GM21526 (cell line): ENCODE measurements around the gene VWF.

Experiments used
- ATAC-seq: cut with Tn5 transposase; IDR thresholded peaks from one replicate; pipeline ENCODE4 v1.9.1; 2021; ENCODE audit warnings: moderate library complexity; ENCODE audit not compliant: unreplicated experiment, low FRiP score

VWF gene

GRCh38 chr12:5923751-5924150, 200.7 kb downstream of the VWF start:
- no peak for ATAC-seq

DNA sequence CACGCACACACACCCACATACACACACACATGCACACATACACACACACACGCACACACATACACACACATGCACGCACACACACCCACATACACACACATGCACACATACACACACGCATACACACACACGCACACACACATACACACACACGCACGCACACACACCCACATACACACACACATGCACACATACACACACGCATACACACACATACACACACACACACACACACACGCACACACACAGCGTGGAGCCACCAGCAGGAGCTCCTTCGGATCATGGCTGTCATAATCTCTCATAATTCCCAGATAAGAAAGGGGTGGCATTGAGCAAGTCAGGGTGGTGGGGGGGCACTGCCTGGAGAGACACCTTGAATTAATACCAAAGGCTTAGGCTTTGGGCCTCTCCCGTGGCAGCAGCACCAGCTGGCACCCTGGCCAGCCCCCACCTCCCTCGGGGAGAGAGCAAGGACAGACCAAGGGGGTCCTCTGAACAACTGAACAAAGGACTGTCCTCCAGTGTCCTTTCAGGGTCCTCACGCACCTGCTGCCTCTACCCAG, 201.3 kb downstream of the VWF start:
- no peak for ATAC-seq

GRCh38 chr12:5921966-5922899, 202.2 kb downstream of the VWF start:
- ATAC-seq, result no peak

GRCh38 chr12:5921027-5921909, 203.2 kb downstream of the VWF start:
- no peak for ATAC-seq

GRCh38 chr12:5916785-5917290, 207.6 kb downstream of the VWF start:
- ATAC-seq, result no peak

DNA sequence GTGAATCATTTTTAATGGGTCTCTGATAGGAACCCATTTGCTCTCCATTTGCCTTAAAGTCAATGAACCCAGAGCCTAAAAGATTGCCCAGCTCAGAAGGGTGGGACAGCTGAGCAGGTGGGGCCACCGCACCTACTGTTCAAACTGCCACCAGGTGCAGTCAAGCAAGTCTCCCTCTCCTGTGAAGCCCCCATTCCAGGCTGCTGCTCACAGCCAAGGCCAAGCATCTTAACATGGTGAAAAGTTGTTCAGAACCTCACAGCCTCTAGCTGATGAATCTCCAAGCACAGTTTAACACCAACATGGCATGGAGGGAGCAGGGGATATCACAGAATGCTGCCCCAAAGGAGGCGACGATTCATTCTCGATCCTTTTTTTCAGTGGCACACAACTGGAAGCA, 209.0 kb downstream of the VWF start:
- ATAC-seq, result no peak

- ATAC-seq, result no peak
Observed at GRCh38 chr12:5914387-5915149, 209.9 kb downstream of the VWF start.

DNA sequence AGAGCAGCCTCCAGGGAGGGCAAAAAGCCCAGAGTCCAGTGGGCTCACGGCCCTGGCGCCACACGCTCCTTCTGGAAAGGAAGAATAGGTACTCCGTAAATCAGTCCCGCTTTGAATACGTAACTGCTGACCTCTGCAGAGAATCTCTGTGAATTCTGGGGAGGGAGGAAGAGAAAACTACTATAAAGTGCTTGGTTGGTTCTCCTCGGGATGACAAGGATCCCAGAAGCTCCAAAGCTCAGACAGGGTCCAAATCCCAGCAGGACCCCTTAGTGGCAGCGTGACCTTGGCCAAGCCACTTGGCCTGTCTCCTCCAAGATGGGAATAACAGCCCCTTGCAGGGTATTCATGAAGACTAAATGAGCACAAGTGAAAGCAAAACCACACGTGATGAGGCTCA, 211.1 kb downstream of the VWF start:
- ATAC-seq, result no peak

DNA sequence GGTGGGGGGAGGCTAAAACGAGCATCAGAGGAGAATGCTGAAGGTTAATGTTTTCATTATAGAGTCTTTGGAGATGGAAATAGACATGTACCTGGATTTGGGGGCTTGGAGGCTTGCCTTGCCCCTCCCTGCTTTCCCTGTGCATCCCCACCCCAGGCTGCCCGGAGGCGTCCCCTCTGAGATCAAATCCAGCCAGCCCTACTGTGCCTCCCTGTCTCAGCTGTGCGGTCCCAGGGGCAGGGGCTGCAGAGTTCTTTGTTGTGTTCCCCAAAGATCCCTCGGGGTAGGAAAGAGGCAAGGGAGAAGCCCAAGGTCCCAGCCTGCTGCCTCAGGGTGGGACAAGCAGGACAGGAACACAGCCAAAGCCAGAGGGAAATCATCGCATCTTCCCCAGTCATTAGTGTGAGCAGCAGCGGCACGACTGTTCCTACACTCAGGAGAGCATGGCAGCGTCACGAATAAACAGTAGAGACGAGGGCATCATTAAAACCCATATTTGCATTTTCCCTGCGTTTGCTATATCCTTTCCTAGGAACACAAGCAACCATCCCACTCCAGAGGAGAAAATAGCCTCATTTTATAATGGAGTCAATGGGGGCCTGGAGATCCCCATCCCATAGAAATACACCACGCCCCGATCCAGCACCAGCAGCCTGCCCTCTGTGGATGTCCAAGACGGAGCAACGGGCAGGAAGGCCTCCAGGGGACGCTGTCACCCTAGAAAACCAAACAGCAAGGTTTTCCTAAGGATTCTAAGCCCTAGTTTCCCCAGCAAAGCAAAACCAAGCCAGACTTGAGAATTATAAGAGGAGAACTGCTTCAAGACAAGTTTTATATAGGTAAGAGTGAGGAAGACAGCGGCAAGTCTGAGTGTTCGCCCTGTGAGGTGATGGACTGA, 211.8 kb downstream of the VWF start:
- ATAC-seq, result no peak

DNA sequence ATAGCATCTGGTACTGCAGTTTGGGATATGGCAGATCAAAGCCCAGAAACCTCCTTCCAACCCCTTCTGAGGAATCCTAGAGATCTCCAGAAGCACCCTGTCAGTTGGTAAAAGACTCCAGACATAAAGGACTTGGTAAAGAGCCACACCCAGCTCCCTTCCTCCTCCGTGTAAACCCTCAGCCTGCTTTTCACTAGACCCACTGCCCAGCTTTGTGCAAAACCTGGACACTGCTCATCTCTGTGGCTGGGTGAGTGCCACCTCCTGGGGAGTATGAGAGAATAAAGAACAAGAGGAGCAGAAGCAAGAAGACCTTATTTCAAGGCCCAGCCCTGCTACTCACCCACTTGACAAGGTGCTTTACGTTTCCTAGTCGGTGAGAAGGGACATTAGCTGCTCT, 212.5 kb downstream of the VWF start:
- no peak for ATAC-seq

DNA sequence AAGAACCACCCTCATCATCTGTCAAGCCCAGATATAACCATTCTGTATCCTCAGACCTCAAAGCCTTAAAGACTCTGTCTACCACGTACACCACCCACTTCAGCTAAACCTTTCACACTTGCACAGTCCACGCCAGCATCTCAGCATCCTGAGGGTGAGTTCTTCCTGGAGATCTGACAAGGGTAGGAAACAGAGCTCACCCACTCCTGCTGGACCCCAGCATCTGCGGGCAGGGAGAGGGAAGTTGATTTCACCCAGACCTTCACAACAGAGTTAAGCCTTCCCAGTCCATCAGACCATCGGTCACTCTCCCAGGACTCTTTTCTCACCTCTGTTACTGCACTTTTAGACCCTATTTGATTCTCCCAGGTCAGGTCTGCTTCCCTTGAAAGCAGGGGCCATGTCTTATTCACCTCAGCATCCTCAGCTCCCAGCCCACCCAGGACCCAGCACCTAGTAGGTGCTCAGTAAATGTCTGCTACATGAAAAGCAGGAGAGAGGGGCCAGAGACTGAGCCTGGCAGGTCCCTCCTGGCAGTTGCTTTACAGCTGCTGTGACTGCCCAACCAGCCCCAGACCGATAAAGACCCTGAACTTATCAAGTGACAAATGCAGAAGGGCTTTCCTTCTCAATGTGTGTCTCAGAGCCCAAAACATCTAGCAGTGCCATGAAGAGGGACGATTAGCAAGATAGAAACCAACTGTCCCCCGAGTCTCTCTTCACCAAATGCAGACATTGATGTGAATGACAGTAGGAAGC, 213.5 kb downstream of the VWF start:
- ATAC-seq, result no peak

DNA sequence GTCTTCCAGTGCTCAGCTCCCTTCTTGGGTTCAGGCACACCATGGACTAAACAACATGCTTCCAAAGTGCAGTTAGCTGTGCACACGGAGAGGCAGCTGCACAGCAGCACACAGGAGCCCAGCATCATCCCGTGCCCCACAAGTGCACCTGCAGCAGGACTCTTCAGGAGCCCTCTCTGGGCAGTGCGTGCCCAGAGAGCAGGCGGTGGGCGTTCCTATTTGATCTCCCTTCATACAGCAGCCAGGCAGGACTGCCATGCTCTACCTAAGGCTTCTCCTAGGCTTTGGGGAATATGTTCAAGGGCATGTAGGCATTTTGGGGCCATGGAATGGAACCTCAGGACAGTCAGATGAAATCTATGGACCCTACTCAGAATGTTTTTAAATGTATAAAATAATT, 214.9 kb downstream of the VWF start:
- no peak for ATAC-seq

- no peak for ATAC-seq
Observed at GRCh38 chr12:5908251-5908650, 216.2 kb downstream of the VWF start.

- no peak for ATAC-seq
Observed at GRCh38 chr12:5907807-5908206, 216.7 kb downstream of the VWF start.

- ATAC-seq, result no peak
Observed at GRCh38 chr12:5905757-5906156, 218.7 kb downstream of the VWF start.

GRCh38 chr12:5904969-5905368, 219.5 kb downstream of the VWF start:
- no peak for ATAC-seq

- ATAC-seq, result no peak
Observed at GRCh38 chr12:5904441-5904840, 220.0 kb downstream of the VWF start.

GRCh38 chr12:5902736-5903135, 221.7 kb downstream of the VWF start:
- no peak for ATAC-seq

DNA sequence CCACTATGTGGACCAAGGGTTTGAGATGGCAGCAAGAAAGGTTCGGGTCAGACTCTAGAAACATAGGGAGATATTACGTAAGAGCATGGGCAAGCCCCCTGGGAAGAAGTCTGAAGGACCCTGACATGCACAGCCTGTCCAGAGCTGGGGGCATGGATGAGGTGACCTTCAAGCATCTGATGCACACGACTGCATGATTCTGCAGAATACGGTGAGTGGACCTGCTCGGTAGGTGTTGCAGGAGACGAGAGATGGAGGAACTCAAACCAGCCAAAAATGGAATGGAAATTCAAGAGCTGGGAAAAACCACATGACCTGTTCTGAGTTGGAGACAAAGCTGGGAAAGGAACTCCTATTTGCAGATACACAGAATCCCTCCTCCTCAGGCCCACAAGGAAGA, 223.1 kb downstream of the VWF start:
- ATAC-seq, result no peak
